Measurements from ENCODE around the gene NT5DC4.

DNA sequence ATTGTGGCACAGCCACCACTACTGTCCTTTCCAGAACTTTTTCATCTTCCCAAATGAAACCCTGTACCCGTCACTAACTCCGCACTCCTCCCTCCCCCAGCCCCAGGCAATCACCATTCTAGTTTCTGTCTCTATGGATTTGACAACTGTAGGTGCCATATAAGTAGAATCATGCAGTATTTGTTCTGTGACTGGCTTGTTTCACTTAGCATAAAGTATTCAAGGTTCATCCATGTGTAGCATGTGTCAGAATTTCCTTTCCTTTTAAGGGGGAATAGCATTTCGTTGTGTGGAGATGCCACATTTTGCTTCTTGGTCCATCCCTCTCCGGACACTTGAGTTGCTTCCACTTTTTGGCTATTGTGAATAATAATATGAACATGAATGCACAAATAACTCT is 44.4 kb downstream of the NT5DC4 start:
- TF ChIP-seq POLR2A (IDR thresholded peaks at IDR 0.05; ENCODE audit: low read length) (no peak), GATA1 (IDR thresholded peaks at IDR 0.05; ENCODE audit: low read depth, low read length) (no peak)
